DOHH2 (cell line): ENCODE measurements around the gene HOXA5.

ENCODE experiments used
- H3F3A ChIP-seq: fragments of 200-600 bp; sonication (generic), shearing (Covaris generic); 2 replicates; pipeline ENCODE4 v1.6.0; 2016; ENCODE audit warnings: antibody characterized with exemption, mild to moderate bottlenecking; ENCODE audit not compliant: control insufficient read depth, insufficient read depth
- H3K27ac ChIP-seq: fragments of 200-600 bp; sonication (generic); 2 replicates; pipeline ENCODE4 v1.5.1; 2014; ENCODE audit warnings: low read depth, mild to moderate bottlenecking, low read length, moderate library complexity
- H3K27me3 ChIP-seq: fragments of 200-600 bp; sonication (generic); 2 replicates; pipeline ENCODE4 v1.6.1; 2014; ENCODE audit warnings: mild to moderate bottlenecking, low read length, mixed read lengths; ENCODE audit not compliant: control insufficient read depth
- H3K36me3 ChIP-seq: fragments of 200-600 bp; sonication (generic); 2 replicates; pipeline ENCODE4 v1.6.1; 2014; ENCODE audit warnings: mild to moderate bottlenecking, low read length, moderate library complexity, mixed read lengths; ENCODE audit not compliant: control insufficient read depth
- H3K4me1 ChIP-seq: fragments of 200-600 bp; sonication (generic); 2 replicates; pipeline ENCODE4 v1.6.1; 2014; ENCODE audit warnings: mild to moderate bottlenecking, low read length, mixed read lengths; ENCODE audit not compliant: control insufficient read depth
- H3K4me2 ChIP-seq: fragments of 200-600 bp; sonication (generic); 2 replicates; pipeline ENCODE4 v1.6.0; 2014; ENCODE audit warnings: mild to moderate bottlenecking, low read length, moderate library complexity
- H3K4me3 ChIP-seq: fragments of 200-600 bp; sonication (generic); 2 replicates; pipeline ENCODE4 v1.5.1; 2014; ENCODE audit warnings: mild to moderate bottlenecking, low read length, mixed read lengths
- H3K79me2 ChIP-seq: fragments of 200-600 bp; sonication (generic); 2 replicates; pipeline ENCODE4 v1.6.1; 2014; ENCODE audit warnings: mild to moderate bottlenecking, low read length, mixed read lengths; ENCODE audit not compliant: control insufficient read depth
- H3K9me2 ChIP-seq: fragments of 200-600 bp; sonication (generic); replicated peaks from 2 replicates; pipeline ENCODE4 v1.6.1; 2014; ENCODE audit warnings: mild to moderate bottlenecking, low read length, mixed read lengths; ENCODE audit not compliant: control insufficient read depth
- H3K9me3 ChIP-seq: fragments of 200-600 bp; sonication (generic); 2 replicates; pipeline ENCODE4 v1.6.1; 2014; ENCODE audit warnings: antibody characterized with exemption, low read length, mixed read lengths; ENCODE audit not compliant: control insufficient read depth, insufficient read depth
- H4K20me1 ChIP-seq: fragments of 200-600 bp; sonication (generic); 2 replicates; pipeline ENCODE4 v1.6.0; 2014; ENCODE audit warnings: low read depth, mild to moderate bottlenecking, antibody characterized with exemption, low read length, moderate library complexity; ENCODE audit not compliant: control insufficient read depth, insufficient read depth
- CTCF ChIP-seq: fragments of 200-600 bp; sonication (generic); IDR thresholded peaks from one replicate; pipeline ENCODE4 v1.5.1; 2014; ENCODE audit warnings: antibody characterized with exemption, mild to moderate bottlenecking, low read depth, low read length; ENCODE audit not compliant: poor library complexity, severe bottlenecking
- EZH2phosphoT487 ChIP-seq: fragments of 200-600 bp; sonication (generic); IDR thresholded peaks from 2 replicates; pipeline ENCODE4 v1.6.1; 2017; ENCODE audit warnings: borderline replicate concordance, mild to moderate bottlenecking, antibody characterized with exemption, low read length, moderate library complexity, mixed read lengths

Gene HOXA5

GRCh38 chr7:27143023-27143949, at the start of gene HOXA5:
TSS of gene HOXA5 (minus strand) at chr7:27143681. CDS start at chr7:27143607, 74 bp downstream.
- Histone ChIP-seq H3K27ac (no peak within 1 kb of the TSS), H3K79me2 (no peaks in the 10 kb centered on the region), H3K4me3 (peak within 1 kb of the TSS; percentile 70)

DNA sequence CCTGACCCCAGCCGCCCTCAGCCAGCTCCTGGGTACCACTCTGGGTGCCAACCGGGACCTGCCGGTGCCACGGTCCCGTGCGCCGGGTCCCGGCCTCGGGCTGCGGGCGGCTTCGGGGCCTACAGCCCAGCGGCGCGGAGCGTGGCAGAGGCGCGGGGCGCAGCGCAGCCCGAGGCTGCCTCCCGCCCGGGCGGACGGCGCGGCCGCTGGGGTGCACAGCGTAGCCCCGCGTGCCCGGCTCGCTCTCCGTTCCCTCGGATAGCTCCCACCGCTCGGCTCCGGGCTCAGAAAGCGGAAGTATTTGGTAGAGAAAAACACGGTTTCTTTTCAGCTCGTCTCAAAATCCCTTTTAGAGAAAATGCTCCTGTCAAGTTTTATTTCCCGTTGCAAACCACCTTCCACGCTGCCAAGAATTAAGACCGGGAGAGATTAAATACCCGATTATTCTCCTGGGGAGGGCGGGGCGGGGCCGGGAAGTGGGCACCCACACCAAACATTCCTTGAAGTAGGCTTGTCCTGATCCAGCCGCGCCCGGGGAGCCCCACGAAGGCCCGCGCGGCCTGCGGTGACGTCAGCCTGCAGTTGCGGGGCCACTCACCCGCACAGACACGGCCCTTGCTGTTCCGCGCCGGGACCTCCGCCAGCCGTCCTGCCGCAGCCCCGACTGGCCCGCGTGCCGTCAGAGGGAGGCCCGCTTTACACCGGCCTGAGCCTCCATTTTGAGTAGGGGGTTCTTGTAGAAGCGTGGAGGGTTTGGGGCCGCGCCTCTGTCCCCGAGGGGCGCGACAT, 49.3 kb upstream of the HOXA5 start:
- peak overlapping the region; percentile 12; the same call in 1 of the 2 replicates for H3K4me3 ChIP-seq
- TF ChIP-seq EZH2phosphoT487: no peak; the same call in 1 of the 2 replicates
- TF ChIP-seq CTCF: no peak
- H3K4me2 ChIP-seq: peak overlapping the region; percentile 38

More at GRCh38 chr7:27143023-27143949, at the start of gene HOXA5:
- Histone ChIP-seq H3K4me2 (peak within 1 kb of the TSS; percentile 75), H3K9me3 (no peaks in the 10 kb centered on the region), H3K4me1 (peaks cover 16% of the 10 kb centered on the region), H3F3A (no peaks in the 10 kb centered on the region), H3K9me2 (no peaks in the 10 kb centered on the region), H4K20me1 (no peaks in the 10 kb centered on the region), H3K27me3 (peaks cover 37% of the 10 kb centered on the region), H3K36me3 (no peaks in the 10 kb centered on the region)
- TF ChIP-seq EZH2phosphoT487 (no peak), CTCF (peak; percentile 81)

DNA sequence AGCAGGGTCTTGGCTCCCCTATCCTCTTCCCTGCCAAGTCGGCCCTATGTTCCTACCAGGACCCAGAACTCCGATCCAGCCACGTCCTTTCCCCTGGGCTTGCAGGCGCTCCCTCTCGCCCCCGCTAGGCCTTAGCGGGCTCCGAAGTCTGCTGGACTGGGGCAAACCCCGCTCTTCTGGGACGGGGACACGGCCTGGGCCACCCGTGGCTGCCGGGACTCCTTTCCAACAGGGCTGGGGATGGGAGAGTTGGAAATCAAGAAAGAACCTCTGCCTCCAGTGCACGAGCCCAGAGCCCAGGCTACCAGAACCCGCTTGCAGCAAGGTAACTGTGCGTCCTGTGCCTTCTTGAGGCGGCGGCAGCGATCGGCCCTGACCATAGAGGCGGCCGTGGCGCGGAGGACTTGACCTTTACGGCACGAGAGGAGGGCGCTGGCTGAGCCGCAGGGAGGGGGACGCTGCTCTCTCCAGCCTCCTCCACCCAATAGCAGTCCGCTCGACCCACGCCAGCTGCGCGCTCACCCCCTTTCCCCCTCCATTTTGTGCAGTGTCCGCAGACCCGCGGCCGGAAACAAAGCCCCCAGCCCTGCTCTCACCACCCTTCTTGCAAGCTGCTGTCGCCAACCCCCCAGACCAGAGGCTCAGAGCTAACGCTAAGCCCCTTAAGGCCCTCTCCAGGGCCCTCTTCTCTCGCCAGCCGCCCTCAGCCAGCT, 48.5 kb upstream of the HOXA5 start:
- TF ChIP-seq CTCF (no peak), EZH2phosphoT487 (peak; percentile 84)
- H3K27ac ChIP-seq: no peak overlapping the region
- no peaks in the 10 kb centered on the region for H3K9me3 ChIP-seq
- H3K4me1 ChIP-seq: peaks cover 19% of the 10 kb centered on the region
- 0 out of 2 replicates have a peak overlapping the region, but pooled peaks have one; percentile 38 for H3K4me2 ChIP-seq
- no peaks in the 10 kb centered on the region for H3K79me2 ChIP-seq
- H3K9me2 ChIP-seq: no peaks in the 10 kb centered on the region
- H3F3A ChIP-seq: peaks cover 4% of the 10 kb centered on the region; the same call in 1 of the 2 replicates
- no peaks in the 10 kb centered on the region for H3K36me3 ChIP-seq
- peaks cover 94% of the 10 kb centered on the region for H3K27me3 ChIP-seq
- no peak overlapping the region for H3K4me3 ChIP-seq
- H4K20me1 ChIP-seq: 0 out of 2 replicates have a peak, but pooled peaks cover 8% of the 10 kb centered on the region

More for the DNA sequence above, 49.3 kb upstream of the HOXA5 start:
- 0 out of 2 replicates have a peak, but pooled peaks cover 8% of the 10 kb centered on the region for H4K20me1 ChIP-seq
- no peaks in the 10 kb centered on the region for H3K9me2 ChIP-seq
- H3K27ac ChIP-seq: no peak overlapping the region
- H3K27me3 ChIP-seq: peaks cover 94% of the 10 kb centered on the region
- no peaks in the 10 kb centered on the region for H3K79me2 ChIP-seq
- peaks cover 2% of the 10 kb centered on the region; the same call in 1 of the 2 replicates for H3F3A ChIP-seq
- H3K36me3 ChIP-seq: no peaks in the 10 kb centered on the region
- peaks cover 19% of the 10 kb centered on the region for H3K4me1 ChIP-seq
- H3K9me3 ChIP-seq: no peaks in the 10 kb centered on the region
